Measurements from ENCODE around the gene ZNF236.
"Not testable (repeated sequence)": the region's sequence is repeated elsewhere in the genome, so short reads cannot be mapped to it uniquely, and the experiment has no call there.

Gene ZNF236

DNA sequence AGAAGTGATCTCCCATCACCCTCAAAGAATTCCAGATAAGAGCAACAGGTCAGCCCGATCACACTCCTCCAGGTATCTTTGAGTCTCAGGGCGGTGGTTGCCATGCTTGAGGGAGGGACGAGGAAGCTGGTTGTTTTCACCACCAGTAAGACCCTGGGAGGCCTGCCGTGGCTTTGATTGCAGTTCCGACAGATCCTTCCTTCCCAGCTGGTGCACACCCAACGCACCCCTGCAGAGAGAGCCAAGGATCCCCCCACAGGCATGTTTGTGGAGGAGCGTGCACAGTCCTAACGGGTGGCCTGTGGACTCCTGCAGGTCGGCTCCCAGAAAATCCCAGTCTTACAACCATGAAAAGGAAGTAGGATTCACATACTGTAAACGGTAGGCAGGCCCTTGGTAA is 13.8 kb upstream of the ZNF236 start:
- H3K27ac ChIP-seq, result no peak overlapping the region
- TF ChIP-seq, protein P1, sequence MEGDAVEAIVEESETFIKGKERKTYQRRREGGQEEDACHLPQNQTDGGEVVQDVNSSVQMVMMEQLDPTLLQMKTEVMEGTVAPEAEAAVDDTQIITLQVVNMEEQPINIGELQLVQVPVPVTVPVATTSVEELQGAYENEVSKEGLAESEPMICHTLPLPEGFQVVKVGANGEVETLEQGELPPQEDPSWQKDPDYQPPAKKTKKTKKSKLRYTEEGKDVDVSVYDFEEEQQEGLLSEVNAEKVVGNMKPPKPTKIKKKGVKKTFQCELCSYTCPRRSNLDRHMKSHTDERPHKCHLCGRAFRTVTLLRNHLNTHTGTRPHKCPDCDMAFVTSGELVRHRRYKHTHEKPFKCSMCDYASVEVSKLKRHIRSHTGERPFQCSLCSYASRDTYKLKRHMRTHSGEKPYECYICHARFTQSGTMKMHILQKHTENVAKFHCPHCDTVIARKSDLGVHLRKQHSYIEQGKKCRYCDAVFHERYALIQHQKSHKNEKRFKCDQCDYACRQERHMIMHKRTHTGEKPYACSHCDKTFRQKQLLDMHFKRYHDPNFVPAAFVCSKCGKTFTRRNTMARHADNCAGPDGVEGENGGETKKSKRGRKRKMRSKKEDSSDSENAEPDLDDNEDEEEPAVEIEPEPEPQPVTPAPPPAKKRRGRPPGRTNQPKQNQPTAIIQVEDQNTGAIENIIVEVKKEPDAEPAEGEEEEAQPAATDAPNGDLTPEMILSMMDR (conservative IDR thresholded peaks at IDR 0.05), result no peak

DNA sequence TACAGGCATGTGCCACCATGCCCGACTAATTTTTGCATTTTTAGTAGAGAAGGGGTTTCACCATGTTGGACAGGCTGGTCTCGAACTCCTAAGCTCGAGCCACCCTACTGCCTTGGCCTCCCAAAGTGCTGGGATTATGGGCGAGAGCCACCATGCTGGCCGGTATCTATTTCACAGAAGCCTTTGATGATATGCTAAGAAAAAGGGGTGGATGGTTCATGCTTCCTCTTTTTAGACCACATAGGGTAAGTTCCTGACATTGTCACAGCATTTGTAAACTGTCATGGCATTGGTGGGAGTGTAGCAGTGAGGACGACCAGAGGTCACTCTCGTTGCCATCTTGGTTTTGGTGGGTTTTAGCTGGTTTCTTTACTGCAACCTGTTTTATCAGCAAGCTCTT is 10.8 kb upstream of the ZNF236 start:
- not testable (repeated sequence) for H3K27ac ChIP-seq

DNA sequence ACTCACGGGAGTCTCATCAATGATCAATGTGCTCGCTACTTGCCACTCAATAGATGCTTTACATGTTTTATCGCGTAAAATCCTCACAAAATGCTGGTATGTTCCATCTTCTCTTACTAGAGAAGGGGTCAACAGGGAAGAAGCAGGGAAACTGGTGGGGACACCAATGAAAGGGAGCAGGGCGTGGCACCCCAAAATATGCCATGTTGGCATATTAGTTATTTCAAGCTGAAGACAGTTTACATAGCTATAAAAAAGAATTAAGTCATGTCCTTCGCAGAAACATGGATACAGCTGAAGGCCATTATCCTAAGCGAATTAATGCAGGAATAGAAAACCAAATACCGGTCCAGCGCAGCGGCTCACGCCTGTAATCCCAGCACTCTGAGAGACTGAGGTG is 8.1 kb upstream of the ZNF236 start:
- no peak overlapping the region for H3K27ac ChIP-seq
- TF ChIP-seq, protein P1 (conservative IDR thresholded peaks at IDR 0.05), result no peak

DNA sequence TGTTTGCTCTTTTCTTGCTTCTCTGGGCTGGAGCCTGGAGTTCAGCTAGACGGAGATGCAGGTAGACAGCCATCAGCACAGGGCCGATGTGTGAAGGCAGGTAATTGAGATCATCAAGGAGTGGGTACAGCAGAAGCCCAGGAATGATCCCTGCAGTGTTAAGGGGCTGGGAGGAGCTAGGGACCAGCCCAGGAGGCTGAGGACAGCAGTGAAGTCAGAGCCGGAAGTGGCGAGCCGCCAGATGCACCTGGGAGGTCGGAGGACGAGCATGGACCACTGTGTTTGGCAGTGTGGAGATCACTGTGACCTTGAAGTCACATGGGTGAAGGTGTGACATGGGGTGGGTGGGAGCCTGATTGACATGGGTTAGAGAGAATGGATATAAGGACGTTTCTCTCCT is 6.2 kb upstream of the ZNF236 start:
- TF ChIP-seq, protein P1 (conservative IDR thresholded peaks at IDR 0.05), result no peak
- H3K27ac ChIP-seq, result no peak overlapping the region

DNA sequence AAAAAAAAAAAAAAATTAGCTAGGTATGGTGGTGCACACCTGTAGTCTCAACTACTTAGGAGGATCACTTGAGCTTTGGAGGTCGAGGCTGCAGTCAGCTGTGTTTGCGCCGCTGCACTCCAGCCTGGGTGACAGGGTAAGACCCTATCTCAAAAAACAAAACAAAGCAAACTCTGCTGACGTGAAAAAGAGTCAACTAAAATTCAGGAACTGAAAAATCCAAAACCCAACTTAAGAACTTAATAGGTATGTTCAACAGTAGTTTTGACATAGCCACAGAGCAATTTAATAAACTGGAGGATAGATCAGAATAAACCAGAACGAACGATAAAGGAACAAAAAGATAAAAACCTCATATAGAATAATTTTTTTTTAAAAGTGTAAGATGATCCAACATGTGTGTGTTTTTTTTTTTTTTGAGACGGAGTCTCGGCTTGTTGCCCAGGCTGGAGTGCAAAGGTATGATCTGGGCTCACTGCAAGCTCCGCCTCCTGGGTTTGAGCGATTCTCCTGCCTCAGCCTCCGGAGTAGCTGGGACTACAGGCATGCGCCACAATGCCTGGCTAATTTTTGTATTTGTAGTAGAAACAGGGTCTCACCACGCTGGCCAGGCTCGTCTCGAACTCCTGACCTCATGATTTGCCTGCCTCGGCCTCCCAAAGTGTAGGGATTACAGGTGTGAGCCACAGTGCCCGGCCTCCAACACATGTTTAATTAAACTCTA is 4.3 kb upstream of the ZNF236 start:
- no peak overlapping the region for H3K27ac ChIP-seq
- TF ChIP-seq, protein P1 (conservative IDR thresholded peaks at IDR 0.05), result no peak

DNA sequence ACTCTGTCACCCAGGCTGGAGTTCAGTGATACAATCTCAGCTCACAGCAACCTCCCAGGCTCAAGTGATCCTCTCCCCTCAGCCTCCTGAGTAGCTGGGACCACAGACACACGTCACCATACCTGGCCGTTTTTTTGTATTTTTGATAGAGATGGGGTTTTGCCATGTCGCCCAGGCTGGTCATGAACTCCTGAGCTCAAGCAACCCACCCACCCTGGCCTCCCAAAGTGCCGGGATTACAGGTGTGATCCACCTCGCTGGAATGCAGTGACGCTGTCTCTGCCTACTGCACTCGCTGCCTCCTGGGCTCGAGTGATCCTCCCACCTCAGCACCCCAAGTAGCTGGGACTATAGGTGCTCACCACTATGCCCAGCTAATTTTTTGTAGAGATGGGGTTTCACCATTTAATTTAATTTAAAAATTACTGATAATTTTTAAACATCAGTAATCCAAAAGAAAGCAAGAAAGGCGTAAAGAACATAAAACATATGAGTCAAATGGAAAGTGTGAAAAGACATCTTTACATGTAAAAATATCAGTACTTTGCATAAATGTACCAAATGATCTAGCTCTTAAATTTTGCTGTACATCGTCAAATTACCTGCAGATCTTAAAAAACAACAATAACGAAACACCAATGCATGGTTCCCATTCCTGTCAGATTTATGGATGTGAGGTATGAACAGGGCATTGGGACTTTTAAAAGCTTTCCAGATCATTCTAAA is 2.8 kb upstream of the ZNF236 start:
- TF ChIP-seq, protein P1 (conservative IDR thresholded peaks at IDR 0.05), result no peak
- peak overlapping the region; percentile 92; the same call in 1 of the 2 replicates for H3K27ac ChIP-seq

DNA sequence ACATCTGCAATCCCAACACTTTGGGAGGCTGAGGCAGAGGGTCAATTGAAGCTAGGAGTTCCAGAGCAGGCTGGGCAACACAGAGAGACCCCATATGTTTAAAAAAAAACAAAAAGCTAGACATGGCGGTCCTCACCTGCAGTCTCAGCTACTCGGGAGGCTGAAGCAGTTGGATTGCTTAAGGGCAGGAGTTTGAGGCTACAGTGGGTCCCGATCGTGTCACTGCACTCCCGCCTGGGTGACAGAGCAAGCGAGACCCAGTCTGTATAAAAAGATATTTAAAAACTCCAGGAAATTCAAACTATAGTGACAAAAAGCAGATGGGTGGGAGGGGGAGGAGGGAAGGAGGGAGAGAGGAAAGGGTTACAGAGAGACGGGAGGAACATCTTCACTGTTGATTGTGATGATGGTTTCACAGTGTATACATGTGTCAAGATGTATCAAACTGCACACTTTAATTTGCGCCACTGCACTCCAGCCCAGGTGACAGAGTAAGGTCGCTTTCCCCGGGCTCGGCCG is 942 bp upstream of the ZNF236 start:
- peak overlapping the region; percentile 92 for H3K27ac ChIP-seq
- TF ChIP-seq, protein P1 (conservative IDR thresholded peaks at IDR 0.05), result no peak
